ENCODE results near the gene TDRD7.
A peak's percentile ranks its signal among the peaks of the same experiment; 100 is the strongest.
"Not testable (repeated sequence)": the region's sequence is repeated elsewhere in the genome, so short reads cannot be mapped to it uniquely, and the experiment has no call there.

TDRD7 gene

DNA sequence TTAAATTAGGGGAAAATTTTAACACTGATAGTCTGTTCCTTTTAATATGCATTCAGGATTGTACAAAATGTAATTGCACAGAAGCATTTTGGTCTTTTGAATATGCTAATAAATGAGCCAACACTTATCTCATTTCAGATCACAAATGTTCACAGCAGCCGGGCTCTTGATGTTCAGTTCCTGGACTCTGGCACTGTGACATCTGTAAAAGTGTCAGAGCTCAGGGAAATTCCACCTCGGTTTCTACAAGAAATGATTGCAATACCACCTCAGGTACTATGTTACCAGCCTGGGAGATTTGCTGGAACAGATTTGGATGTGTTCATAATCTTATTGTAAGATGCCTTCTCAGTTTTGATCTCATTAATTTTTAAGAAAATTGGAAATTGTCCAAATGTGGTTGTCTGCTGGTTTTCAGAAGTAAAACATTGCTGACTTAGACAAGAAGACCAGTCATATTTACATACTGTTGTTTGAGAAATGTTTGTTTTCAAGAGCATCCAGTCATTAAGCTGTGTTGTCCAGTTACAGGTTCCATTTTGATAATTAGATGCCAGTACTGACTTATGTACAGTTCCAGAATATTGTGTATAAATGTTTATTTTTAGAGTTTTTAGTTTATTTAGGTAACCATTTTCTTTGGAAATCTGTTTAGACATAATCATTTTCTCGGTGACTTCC, 66.5 kb downstream of the TDRD7 start:
- ATAC-seq (replicated peaks; ENCODE audit: extremely low read depth, poor library complexity, severe bottlenecking) (no peak), DNase-seq (ENCODE audit: low spot score in 2 of 2) (no peak)
- H3K27ac Mint-ChIP-seq (ENCODE audit: low read depth), result no peak overlapping the region
- no peaks in the 10 kb centered on the region for H3K27me3 Mint-ChIP-seq
- H3K9me3 Mint-ChIP-seq, result no peaks in the 10 kb centered on the region
- H3K4me3 Mint-ChIP-seq, result no peak overlapping the region
- H3K4me1 Mint-ChIP-seq, result no peaks in the 10 kb centered on the region
- H3K36me3 Mint-ChIP-seq (ENCODE audit: insufficient read depth), result peaks cover 23% of the 10 kb centered on the region

DNA sequence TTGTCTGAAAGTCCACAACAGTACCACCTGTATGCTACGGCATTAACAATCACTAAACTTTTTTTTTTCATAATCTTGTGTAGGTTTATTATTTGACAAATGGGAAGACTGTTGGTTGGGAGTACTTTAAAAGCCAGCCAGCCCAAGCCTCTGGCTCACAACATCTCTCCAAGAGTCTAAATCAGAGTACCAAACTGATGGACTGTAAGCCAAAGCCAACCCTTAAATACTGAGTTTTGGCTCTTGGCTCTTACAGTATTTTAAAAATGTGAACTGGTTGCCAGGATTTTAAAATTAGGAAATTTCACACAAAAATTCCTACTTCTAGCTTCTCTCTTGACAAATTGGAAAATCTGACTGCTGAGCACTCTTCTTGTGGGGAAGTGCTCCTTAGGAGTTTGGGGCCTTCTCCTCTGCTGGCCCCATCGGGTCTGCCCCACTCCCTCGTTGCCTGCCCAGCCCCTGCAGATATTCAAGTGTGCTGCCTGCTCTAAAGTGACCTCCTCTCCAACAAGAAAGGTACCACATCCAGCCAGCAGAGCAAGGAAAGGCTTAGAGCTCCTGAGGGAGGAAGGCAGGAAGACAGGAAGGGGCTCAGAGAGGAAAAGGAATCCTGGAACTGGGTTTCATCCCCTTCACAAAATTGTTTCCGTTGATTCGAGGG, 67.7 kb downstream of the TDRD7 start:
- H3K9me3 Mint-ChIP-seq, result no peaks in the 10 kb centered on the region

DNA sequence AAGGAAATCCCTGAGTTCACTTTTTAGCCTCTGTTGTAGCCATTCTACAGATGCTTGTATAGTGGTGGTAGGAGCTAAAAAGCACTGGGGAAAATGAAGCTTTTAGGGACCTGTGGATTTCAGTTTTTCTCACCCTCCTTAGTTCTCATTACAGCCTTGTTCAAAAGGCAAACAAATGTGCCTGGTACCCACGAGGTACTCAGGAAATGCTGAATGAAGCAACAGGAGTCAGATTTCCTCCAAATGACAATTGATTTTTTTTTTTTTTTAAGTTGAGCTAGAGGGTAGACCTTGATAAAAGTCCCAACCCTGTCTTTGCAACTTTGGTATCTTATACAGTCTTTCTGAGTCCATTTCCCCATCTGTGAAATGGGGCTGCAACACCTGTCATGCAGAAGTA, 68.3 kb downstream of the TDRD7 start:
- Mint-ChIP-seq H3K27ac (ENCODE audit: low read depth) (no peak overlapping the region), H3K27me3 (no peaks in the 10 kb centered on the region), H3K4me3 (no peak overlapping the region), H3K36me3 (ENCODE audit: insufficient read depth) (peaks cover 22% of the 10 kb centered on the region), H3K9me3 (no peaks in the 10 kb centered on the region), H3K4me1 (no peaks in the 10 kb centered on the region)
- ATAC-seq (replicated peaks; ENCODE audit: extremely low read depth, poor library complexity, severe bottlenecking) (no peak), DNase-seq (ENCODE audit: low spot score in 2 of 2) (no peak)

More for the DNA sequence above, 67.7 kb downstream of the TDRD7 start:
- Mint-ChIP-seq H3K36me3 (ENCODE audit: insufficient read depth) (peaks cover 23% of the 10 kb centered on the region), H3K27ac (ENCODE audit: low read depth) (no peak overlapping the region), H3K4me1 (no peaks in the 10 kb centered on the region), H3K27me3 (no peaks in the 10 kb centered on the region), H3K4me3 (no peak overlapping the region)
- DNase-seq (ENCODE audit: low spot score in 2 of 2), result no peak
- no peak for ATAC-seq (replicated peaks; ENCODE audit: extremely low read depth, poor library complexity, severe bottlenecking)

DNA sequence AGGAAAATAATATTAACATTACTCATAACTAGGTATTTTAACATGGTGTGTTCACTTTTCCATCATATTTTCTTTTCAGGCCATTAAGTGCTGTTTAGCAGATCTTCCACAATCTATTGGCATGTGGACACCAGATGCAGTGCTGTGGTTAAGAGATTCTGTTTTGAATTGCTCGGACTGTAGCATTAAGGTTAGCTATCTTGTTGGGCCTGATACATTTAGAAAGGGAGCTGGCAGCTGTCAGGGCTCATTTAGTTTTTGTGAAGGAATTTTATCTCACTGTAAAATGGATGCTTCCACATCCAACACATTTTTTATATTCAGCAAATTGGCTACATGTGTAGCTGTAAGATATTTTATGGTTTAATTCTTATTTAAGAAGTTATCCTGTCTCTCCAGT, 68.9 kb downstream of the TDRD7 start:
- no peak overlapping the region for H3K4me3 Mint-ChIP-seq
- no peaks in the 10 kb centered on the region for H3K9me3 Mint-ChIP-seq
- no peak for ATAC-seq (replicated peaks; ENCODE audit: extremely low read depth, poor library complexity, severe bottlenecking)
- peaks cover 22% of the 10 kb centered on the region for H3K36me3 Mint-ChIP-seq (ENCODE audit: insufficient read depth)
- no peak for DNase-seq (ENCODE audit: low spot score in 2 of 2)
- no peak overlapping the region for H3K27ac Mint-ChIP-seq (ENCODE audit: low read depth)
- no peaks in the 10 kb centered on the region for H3K4me1 Mint-ChIP-seq
- no peaks in the 10 kb centered on the region for H3K27me3 Mint-ChIP-seq

DNA sequence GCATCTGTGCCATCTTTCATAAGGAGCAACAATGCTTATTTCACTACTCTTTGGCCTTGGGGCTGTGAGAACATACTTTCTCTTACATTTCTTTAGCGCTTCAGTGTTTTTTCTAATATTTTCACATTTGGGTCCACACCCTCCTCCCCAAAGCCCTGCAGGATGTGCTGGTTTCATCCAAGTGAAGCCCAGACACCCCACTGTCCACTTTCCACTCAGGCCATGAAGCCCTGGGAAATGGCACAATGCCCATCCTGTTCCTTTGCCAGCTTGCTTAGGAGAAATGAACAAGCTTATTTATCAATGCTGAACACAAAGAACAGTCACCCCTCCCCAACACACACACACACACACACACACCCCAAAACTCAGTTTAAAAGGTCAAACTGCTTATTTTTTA, 72.2 kb downstream of the TDRD7 start:
- Mint-ChIP-seq H3K36me3 (ENCODE audit: insufficient read depth) (peaks cover 19% of the 10 kb centered on the region), H3K27ac (ENCODE audit: low read depth) (no peak overlapping the region), H3K4me1 (no peaks in the 10 kb centered on the region), H3K27me3 (no peaks in the 10 kb centered on the region), H3K4me3 (no peak overlapping the region), H3K9me3 (peaks cover 5% of the 10 kb centered on the region)
- DNase-seq (ENCODE audit: low spot score in 2 of 2) (no peak), ATAC-seq (replicated peaks; ENCODE audit: extremely low read depth, poor library complexity, severe bottlenecking) (no peak)

DNA sequence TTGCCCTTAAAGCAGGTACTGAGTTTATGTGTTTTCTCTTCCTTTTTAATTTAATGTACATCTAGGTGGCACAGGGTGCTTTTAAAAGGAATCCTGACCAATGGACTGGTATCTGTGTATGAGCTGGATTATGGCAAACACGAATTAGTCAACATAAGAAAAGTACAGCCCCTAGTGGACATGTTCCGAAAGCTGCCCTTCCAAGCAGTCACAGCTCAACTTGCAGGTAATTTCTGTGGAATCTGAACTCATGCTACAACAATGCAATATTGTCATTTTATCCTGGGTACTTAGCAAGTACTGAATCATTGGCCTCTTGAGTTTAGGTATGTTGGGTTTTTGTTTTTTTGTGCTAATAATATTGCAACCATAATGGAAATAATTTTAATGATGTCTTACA, 75.2 kb downstream of the TDRD7 start:
- peaks cover 5% of the 10 kb centered on the region for H3K9me3 Mint-ChIP-seq
- DNase-seq (ENCODE audit: low spot score in 2 of 2) (no peak), ATAC-seq (replicated peaks; ENCODE audit: extremely low read depth, poor library complexity, severe bottlenecking) (no peak)
- no peak overlapping the region for H3K4me3 Mint-ChIP-seq
- H3K36me3 Mint-ChIP-seq (ENCODE audit: insufficient read depth), result peaks cover 15% of the 10 kb centered on the region
- H3K27ac Mint-ChIP-seq (ENCODE audit: low read depth), result no peak overlapping the region
- no peaks in the 10 kb centered on the region for H3K4me1 Mint-ChIP-seq
- H3K27me3 Mint-ChIP-seq, result no peaks in the 10 kb centered on the region

DNA sequence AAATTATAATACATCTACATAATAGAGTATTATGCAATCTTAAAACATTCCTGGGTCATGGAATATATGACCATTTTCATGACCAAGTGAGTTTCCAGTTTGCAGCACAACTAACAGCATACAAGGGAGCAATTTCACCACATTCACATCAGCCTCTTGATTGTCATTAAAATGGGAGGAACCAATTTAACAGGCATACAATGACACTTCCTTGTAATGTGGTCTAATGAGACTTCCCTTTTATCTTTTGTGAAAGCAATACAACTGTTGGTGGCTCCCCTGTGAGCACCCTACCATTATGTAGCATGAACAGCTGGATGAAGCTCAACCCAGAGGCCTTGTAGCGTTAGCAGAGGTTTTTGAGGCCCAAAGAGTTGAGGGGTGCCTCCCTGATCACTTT, 76.0 kb downstream of the TDRD7 start:
- no peak for ATAC-seq (replicated peaks; ENCODE audit: extremely low read depth, poor library complexity, severe bottlenecking)
- no peaks in the 10 kb centered on the region for H3K4me1 Mint-ChIP-seq
- no peak overlapping the region for H3K27ac Mint-ChIP-seq (ENCODE audit: low read depth)
- no peak for DNase-seq (ENCODE audit: low spot score in 2 of 2)
- peaks cover 5% of the 10 kb centered on the region for H3K9me3 Mint-ChIP-seq
- H3K27me3 Mint-ChIP-seq, result no peaks in the 10 kb centered on the region
- no peak overlapping the region for H3K4me3 Mint-ChIP-seq
- peaks cover 16% of the 10 kb centered on the region for H3K36me3 Mint-ChIP-seq (ENCODE audit: insufficient read depth)

DNA sequence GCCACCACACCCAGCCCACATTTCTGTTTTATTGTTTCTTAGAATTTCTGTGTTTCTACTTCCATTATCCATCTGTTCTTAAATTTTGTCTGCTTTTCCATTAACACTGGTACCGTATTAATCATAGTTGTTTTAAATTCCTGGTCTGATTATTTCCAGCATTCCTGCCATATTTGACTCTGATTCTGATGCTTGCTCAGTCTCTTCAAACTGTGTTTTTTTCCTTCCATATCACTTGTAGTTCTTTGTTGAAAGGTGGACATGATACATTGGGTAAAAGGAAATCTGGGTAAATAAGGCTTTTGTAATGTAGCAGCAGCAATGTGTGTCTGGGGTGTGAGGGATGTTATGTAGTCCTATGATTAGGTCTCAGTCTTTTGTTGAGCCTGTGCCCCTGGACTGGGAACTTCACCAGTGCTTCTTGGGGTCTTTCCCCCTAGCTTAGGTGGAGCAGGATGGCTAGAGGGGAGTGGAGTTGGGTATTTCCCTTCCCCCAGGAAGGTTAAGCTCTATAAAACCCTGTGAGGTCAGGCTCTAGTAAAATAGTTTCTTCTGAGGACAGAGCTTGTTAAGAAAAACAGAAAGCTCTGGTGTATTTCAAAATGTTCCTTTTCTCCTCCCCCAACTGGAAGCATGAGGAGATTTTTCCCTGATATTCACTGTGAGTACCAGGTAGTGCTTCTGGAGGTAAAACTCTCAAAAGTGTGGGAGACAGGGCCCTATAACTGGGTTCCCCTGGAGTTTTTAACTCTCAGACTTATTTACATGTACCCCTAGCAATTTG, 79.5 kb downstream of the TDRD7 start:
- H3K27ac Mint-ChIP-seq (ENCODE audit: low read depth), result peak overlapping the region; percentile 10
- no peak for DNase-seq (ENCODE audit: low spot score in 2 of 2)
- no peak for ATAC-seq (replicated peaks; ENCODE audit: extremely low read depth, poor library complexity, severe bottlenecking)
- peaks cover 4% of the 10 kb centered on the region for H3K9me3 Mint-ChIP-seq
- H3K4me1 Mint-ChIP-seq, result no peaks in the 10 kb centered on the region
- H3K4me3 Mint-ChIP-seq, result no peak overlapping the region
- H3K27me3 Mint-ChIP-seq, result no peaks in the 10 kb centered on the region
- peaks cover 19% of the 10 kb centered on the region for H3K36me3 Mint-ChIP-seq (ENCODE audit: insufficient read depth)

DNA sequence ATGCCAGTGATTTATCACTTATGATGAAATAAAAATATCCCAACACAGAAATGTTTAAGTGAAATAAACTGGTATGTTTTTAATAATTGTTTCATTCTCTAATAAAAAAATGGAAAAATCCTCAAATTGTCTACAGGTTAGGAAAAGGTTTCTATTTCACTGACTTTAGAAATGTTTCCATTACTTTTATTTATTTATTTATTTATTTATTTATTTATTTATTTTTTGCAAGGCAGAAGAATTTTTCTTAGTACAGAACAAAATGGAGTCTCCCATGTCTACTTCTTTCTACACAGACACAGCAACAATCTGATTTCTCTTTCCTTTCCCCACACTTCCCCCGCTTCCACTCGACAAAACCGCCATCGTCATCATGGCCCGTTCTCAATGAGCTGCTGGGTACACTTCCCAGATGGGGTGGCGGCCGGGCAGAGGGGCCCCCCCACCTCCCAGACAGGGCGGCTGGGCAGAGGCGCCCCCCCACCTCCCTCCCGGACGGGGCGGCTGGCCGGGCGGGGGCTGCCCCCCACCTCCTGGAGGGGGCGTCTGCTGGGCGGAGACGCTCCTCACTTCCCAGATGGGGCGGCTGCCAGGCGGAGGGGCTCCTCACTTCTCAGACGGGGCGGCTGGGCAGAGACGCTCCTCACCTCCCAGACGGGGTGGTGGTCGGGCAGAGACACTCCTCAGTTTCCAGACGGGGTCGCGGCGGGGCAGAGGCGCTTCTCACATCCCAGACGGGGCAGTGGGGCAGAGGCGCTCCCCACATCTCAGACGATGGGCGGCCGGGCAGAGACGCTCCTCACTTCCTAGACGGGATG, 85.9 kb downstream of the TDRD7 start:
- H3K4me1 Mint-ChIP-seq, result not testable (repeated sequence)

DNA sequence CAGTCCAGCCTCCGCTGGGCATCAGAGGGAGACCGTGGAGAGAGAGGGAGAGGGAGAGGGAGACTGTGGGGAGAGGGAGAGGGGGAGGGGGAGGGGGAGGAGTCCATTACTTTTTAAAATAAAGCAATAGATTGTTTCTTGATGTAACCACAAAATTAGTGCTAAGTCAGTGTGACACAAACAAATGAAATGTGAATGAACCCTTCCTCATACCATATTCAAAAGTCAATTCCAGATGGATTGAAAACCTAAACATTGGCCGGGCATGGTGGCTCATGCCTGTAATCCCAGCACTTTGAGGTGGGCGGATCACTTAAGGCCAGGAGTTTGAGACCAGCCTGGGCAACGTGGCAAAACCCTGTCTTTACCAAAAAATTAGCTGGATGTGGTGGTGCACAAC, 87.0 kb downstream of the TDRD7 start:
- peaks cover 17% of the 10 kb centered on the region for H3K27me3 Mint-ChIP-seq
- H3K4me1 Mint-ChIP-seq; H3K27ac Mint-ChIP-seq (ENCODE audit: low read depth); DNase-seq (ENCODE audit: low spot score in 2 of 2); H3K36me3 Mint-ChIP-seq (ENCODE audit: insufficient read depth); H3K9me3 Mint-ChIP-seq; ATAC-seq (replicated peaks; ENCODE audit: extremely low read depth, poor library complexity, severe bottlenecking); H3K4me3 Mint-ChIP-seq: not testable (repeated sequence)

More for the DNA sequence above, 85.9 kb downstream of the TDRD7 start:
- peaks cover 17% of the 10 kb centered on the region for H3K27me3 Mint-ChIP-seq
- H3K27ac Mint-ChIP-seq (ENCODE audit: low read depth); DNase-seq (ENCODE audit: low spot score in 2 of 2); H3K4me3 Mint-ChIP-seq; ATAC-seq (replicated peaks; ENCODE audit: extremely low read depth, poor library complexity, severe bottlenecking); H3K9me3 Mint-ChIP-seq: not testable (repeated sequence)
- H3K36me3 Mint-ChIP-seq (ENCODE audit: insufficient read depth), result peaks cover 15% of the 10 kb centered on the region

DNA sequence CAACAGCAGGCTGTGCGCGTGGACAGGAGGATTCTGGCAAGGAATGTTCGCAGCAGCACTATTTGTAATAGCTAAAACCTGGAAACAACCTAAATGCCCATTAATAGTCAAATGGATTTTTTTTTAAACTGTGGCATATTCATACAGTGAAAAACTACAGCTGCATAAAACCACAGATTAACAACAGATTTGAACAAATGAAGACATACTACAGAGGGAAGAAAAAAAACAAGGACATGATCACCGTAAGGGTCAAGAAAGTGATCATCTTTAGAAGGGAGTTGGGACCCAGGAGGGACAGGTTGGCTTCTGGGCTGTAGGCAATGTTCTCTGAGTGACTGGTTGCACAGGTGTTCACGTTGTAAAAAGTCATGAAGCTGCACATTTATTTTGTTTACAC, 88.4 kb downstream of the TDRD7 start:
- Mint-ChIP-seq H3K27me3 (peaks cover 17% of the 10 kb centered on the region), H3K4me1 (peaks cover 9% of the 10 kb centered on the region), H3K9me3 (no peaks in the 10 kb centered on the region), H3K4me3 (no peak overlapping the region), H3K27ac (ENCODE audit: low read depth) (no peak overlapping the region), H3K36me3 (ENCODE audit: insufficient read depth) (peaks cover 8% of the 10 kb centered on the region)
- no peak for ATAC-seq (replicated peaks; ENCODE audit: extremely low read depth, poor library complexity, severe bottlenecking)
- no peak for DNase-seq (ENCODE audit: low spot score in 2 of 2)

DNA sequence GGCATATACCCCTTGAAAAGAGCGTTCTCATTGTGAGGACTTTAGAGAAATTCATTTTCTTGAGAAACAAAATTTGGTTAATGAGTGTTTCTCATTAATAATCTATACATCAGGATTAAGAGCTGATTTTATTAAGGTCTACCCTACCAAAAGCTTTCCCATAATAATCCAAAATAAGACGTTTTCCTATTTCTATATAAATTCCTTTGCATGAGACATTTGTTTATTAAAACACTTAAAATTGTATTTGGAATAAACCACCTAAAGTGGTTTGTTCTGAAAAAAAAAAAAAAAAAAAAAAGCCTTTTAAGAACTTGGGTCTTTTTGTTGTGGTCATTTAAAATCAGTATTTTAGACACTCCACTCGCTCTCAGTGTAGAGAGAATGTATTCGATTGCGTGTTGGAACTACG, 88.9 kb downstream of the TDRD7 start:
- peaks cover 9% of the 10 kb centered on the region for H3K4me1 Mint-ChIP-seq
- ATAC-seq (replicated peaks; ENCODE audit: extremely low read depth, poor library complexity, severe bottlenecking) (no peak), DNase-seq (ENCODE audit: low spot score in 2 of 2) (no peak)
- peaks cover 6% of the 10 kb centered on the region for H3K36me3 Mint-ChIP-seq (ENCODE audit: insufficient read depth)
- H3K27me3 Mint-ChIP-seq, result peaks cover 17% of the 10 kb centered on the region
- no peak overlapping the region for H3K27ac Mint-ChIP-seq (ENCODE audit: low read depth)
- peak overlapping the region; percentile 45 for H3K4me3 Mint-ChIP-seq
- H3K9me3 Mint-ChIP-seq, result no peaks in the 10 kb centered on the region

Data from central memory CD8-positive, alpha-beta T cell (primary cell).